HepG2 (cell line): ENCODE measurements around the gene PRKAR2B. TPM values are rescaled to one million over a fixed set of nuclear protein-coding genes. Genes with fewer than 3 reads are reported as not detected.

Experiments used
- ATAC-seq: fragments of 200-7000 bp; cut with Tn5 transposase; 3 replicates; pipeline ENCODE4 v1.9.1; 2020; ENCODE audit warnings: mild to moderate bottlenecking, moderate library complexity
- BruUV-seq: library from RNA; stranded (reverse); fragments of 400-500 nt; replicated peaks from 2 replicates; lab custom pipeline; 2021; lab: Mats Ljungman, UMichigan
- CTCF ChIA-PET: fragments of 300-600 bp; formaldehyde crosslinking; extraction: SDS; loops from one replicate; lab custom pipeline; 2021; ENCODE audit warnings: low total read pairs, inconsistent platforms, low intra/inter-chr PET ratio; lab: Yijun Ruan, JAX
- POLR2A ChIA-PET: fragments of 350-600 bp; sonication (Branson Sonifier 250); formaldehyde crosslinking; loops from one replicate; lab custom pipeline; 2020; ENCODE audit warnings: antibody characterized with exemption, inconsistent platforms; lab: Yijun Ruan, JAX
- DNase-seq: peaks from one replicate; pipeline ENCODE4 v3.0.0-alpha.2; 2015; ENCODE audit warnings: low spot score
- FAIRE-seq: peaks from 3 replicates; lab custom pipeline; 2011; peaks lifted over from hg19 to GRCh38; lab: Jason Lieb, UNC
- H2AFZ ChIP-seq: one replicate; pipeline ENCODE4 v1.6.1; 2011; ENCODE audit warnings: low read length, inconsistent platforms
- H3K27ac ChIP-seq: fragments of 300-600 bp; 3 replicates; pipeline ENCODE4 v1.8.0; 2011; ENCODE audit warnings: mixed run types, mild to moderate bottlenecking, mixed read lengths, low read length, inconsistent platforms; ENCODE audit not compliant: insufficient read depth; ENCODE audit errors: extremely low read length
- H3K27me3 ChIP-seq, 2 experiments: fragments of 200-600 bp in 1 of 2; 2 replicates in 1 of 2; 3 replicates in 1 of 2; pipeline versions ENCODE4 v1.6.0 to v1.8.0; 2011; ENCODE audit warnings: low read length in 2 of 2, mild to moderate bottlenecking in 2 of 2, moderate library complexity in 2 of 2, inconsistent platforms in 1 of 2; ENCODE audit not compliant: insufficient read depth in 2 of 2, control insufficient read depth in 1 of 2
- H3K36me3 ChIP-seq, 2 experiments: fragments of 200-600 bp in 1 of 2; replicated peaks in 1 of 2; 2 replicates in 1 of 2; 3 replicates in 1 of 2; pipeline versions ENCODE4 v1.5.1 to v1.8.0; 2011; ENCODE audit warnings: low read length in 2 of 2, inconsistent platforms in 1 of 2; ENCODE audit not compliant: insufficient read depth in 2 of 2, control insufficient read depth in 1 of 2
- H3K4me1 ChIP-seq: 2 replicates; pipeline ENCODE4 v1.5.1; 2012; ENCODE audit warnings: low read length, inconsistent platforms; ENCODE audit not compliant: insufficient read depth
- H3K4me2 ChIP-seq: 2 replicates; pipeline ENCODE4 v1.6.0; 2011; ENCODE audit warnings: low read depth, low read length, inconsistent platforms
- H3K4me3 ChIP-seq, 3 experiments: fragments of 200-600 bp in 1 of 3; sonication (generic), shearing (Covaris generic) in 1 of 3; replicated peaks in 1 of 3; 2 replicates each; pipeline ENCODE4 v1.5.1; 2011 to 2016; ENCODE audit warnings: low read length in 3 of 3, inconsistent platforms in 2 of 3, low read depth in 2 of 3, mild to moderate bottlenecking in 2 of 3, control low read depth in 1 of 3, mixed read lengths in 1 of 3; ENCODE audit not compliant: insufficient read depth in 1 of 3
- H3K79me2 ChIP-seq: one replicate; pipeline ENCODE4 v1.6.1; 2011; ENCODE audit warnings: low read length, inconsistent platforms; ENCODE audit not compliant: insufficient read depth
- H3K9ac ChIP-seq: 2 replicates; pipeline ENCODE4 v1.6.0; 2011; ENCODE audit warnings: mild to moderate bottlenecking, low read depth, low read length, inconsistent platforms; ENCODE audit not compliant: insufficient read depth
- H3K9me3 ChIP-seq: 2 replicates; pipeline ENCODE4 v1.5.1; 2012; ENCODE audit warnings: mild to moderate bottlenecking, low read length
- H4K20me1 ChIP-seq: 2 replicates; pipeline ENCODE4 v1.6.0; 2011; ENCODE audit warnings: inconsistent platforms, mild to moderate bottlenecking, low read length, moderate library complexity; ENCODE audit not compliant: insufficient read depth
- ATAD3A ChIP-seq: sonication (generic); formaldehyde crosslinking; IDR thresholded peaks from 2 replicates; pipeline ENCODE4 v1.4.0; 2020; ENCODE audit warnings: missing genetic modification reagents
- ATF1 ChIP-seq: IDR thresholded peaks from 2 replicates; pipeline ENCODE4 v1.6.1; 2016; ENCODE audit warnings: mild to moderate bottlenecking, control low read depth
- ATF4 ChIP-seq, 2 experiments: fragments of 450-650 bp in 1 of 2; sonication (generic) in 1 of 2; formaldehyde crosslinking; IDR thresholded peaks; 2 replicates each; pipeline versions ENCODE4 v1.5.0 to v1.8.0; 2020 to 2022; ENCODE audit warnings: mild to moderate bottlenecking in 1 of 2, missing genetic modification reagents in 1 of 2
- GPBP1L1 ChIP-seq: sonication (generic); formaldehyde crosslinking; IDR thresholded peaks from 2 replicates; pipeline ENCODE4 v1.5.0; 2020; ENCODE audit warnings: mild to moderate bottlenecking, missing genetic modification reagents
- IKZF1 ChIP-seq: fragments of 450-650 bp; IDR thresholded peaks from 2 replicates; pipeline ENCODE4 v1.7.1; 2016
- KLF13 ChIP-seq: sonication (generic); formaldehyde crosslinking; IDR thresholded peaks from 2 replicates; pipeline ENCODE4 v1.4.0; 2020; ENCODE audit warnings: mild to moderate bottlenecking, missing genetic modification reagents
- MTERF4 ChIP-seq: sonication (generic); formaldehyde crosslinking; IDR thresholded peaks from 2 replicates; pipeline ENCODE4 v1.8.0; 2023; ENCODE audit warnings: mild to moderate bottlenecking, missing genetic modification reagents
- PHF8 ChIP-seq: sonication (generic); formaldehyde crosslinking; IDR thresholded peaks from 2 replicates; pipeline ENCODE4 v1.5.0; 2020; ENCODE audit warnings: missing genetic modification reagents
- ZGPAT ChIP-seq: IDR thresholded peaks from 2 replicates; pipeline ENCODE4 v1.6.1; 2016; ENCODE audit warnings: mild to moderate bottlenecking
- ZNF256 ChIP-seq: sonication (generic); formaldehyde crosslinking; conservative IDR thresholded peaks from 2 replicates; pipeline ENCODE4 v1.4.0; 2020; ENCODE audit warnings: missing genetic modification reagents
- ZNF292 ChIP-seq: sonication (generic); formaldehyde crosslinking; IDR thresholded peaks from 2 replicates; pipeline ENCODE4 v1.8.1; 2022; ENCODE audit warnings: mild to moderate bottlenecking, low read depth, missing genetic modification reagents, borderline replicate concordance
- ZNF607 ChIP-seq: sonication (generic); formaldehyde crosslinking; IDR thresholded peaks from 2 replicates; pipeline ENCODE4 v1.5.1; 2020; ENCODE audit warnings: missing genetic modification reagents, mild to moderate bottlenecking, borderline replicate concordance
- ZNF619 ChIP-seq: sonication (generic); formaldehyde crosslinking; IDR thresholded peaks from 2 replicates; pipeline ENCODE4 v1.4.0; 2020; ENCODE audit warnings: mild to moderate bottlenecking, missing genetic modification reagents
- ZNF660 ChIP-seq: sonication (generic); formaldehyde crosslinking; IDR thresholded peaks from 2 replicates; pipeline ENCODE4 v1.5.1; 2020; ENCODE audit warnings: mild to moderate bottlenecking, low read depth, missing genetic modification reagents, borderline replicate concordance
- ZNF670 ChIP-seq: sonication (generic); formaldehyde crosslinking; IDR thresholded peaks from 2 replicates; pipeline ENCODE4 v1.8.0; 2022; ENCODE audit warnings: mild to moderate bottlenecking, missing genetic modification reagents, borderline replicate concordance
- ZNF710 ChIP-seq: sonication (generic); formaldehyde crosslinking; IDR thresholded peaks from 2 replicates; pipeline ENCODE4 v1.5.0; 2020; ENCODE audit warnings: mild to moderate bottlenecking, missing genetic modification reagents, borderline replicate concordance
- ZNF792 ChIP-seq: IDR thresholded peaks from 2 replicates; pipeline ENCODE4 v1.6.1; 2016
- ZSCAN20 ChIP-seq: sonication (generic); formaldehyde crosslinking; IDR thresholded peaks from 2 replicates; pipeline ENCODE4 v1.4.0; 2020; ENCODE audit warnings: missing genetic modification reagents, mild to moderate bottlenecking, borderline replicate concordance
- ZSCAN31 ChIP-seq: sonication (generic); formaldehyde crosslinking; IDR thresholded peaks from 2 replicates; pipeline ENCODE4 v1.5.0; 2020; ENCODE audit warnings: low read depth, mild to moderate bottlenecking, missing genetic modification reagents
- WGBS: methylation state at CpG from one replicate; pipeline ENCODE4 v1.1.6; 2017; ENCODE audit warnings: low lambda C conversion rate; 5-methylcytosine and 5-hydroxymethylcytosine counted together
- in situ Hi-C: cut with HindIII; loops from 2 replicates; pipeline ENCODE4 v1.10.0; 2017; ENCODE audit warnings: low pct_unique_long_range_greater_than_20kb; ENCODE audit not compliant: extremely low pct_ligation_motif_present
- intact Hi-C: fragments of 100-400 bp; cut with micrococcal nuclease; formaldehyde crosslinking; loops from one replicate; pipeline ENCODE4 v1.10.0; 2022; ENCODE audit not compliant: unreplicated experiment
- polyA plus RNA-seq, 8 experiments: library from polyadenylated mRNA; depleted of rRNA in 3 of 8; stranded (reverse) in 7 of 8; unstranded in 1 of 8; fragments of >200 nt; fragmentation: Illumina TruSeq in 4 of 8; extraction: Trizol in 4 of 8; gene quantifications; 2 replicates each; pipeline versions ENCODE4 v1.2.1 to v1.2.3, GENCODE V29; 2011 to 2016; ENCODE audit warnings: low read depth in 4 of 8, missing spikeins in 1 of 8, mixed read lengths in 1 of 8; ENCODE audit not compliant: insufficient read depth in 1 of 8
- total RNA-seq, 5 experiments: library from RNA; depleted of rRNA; stranded (reverse); fragments of >200 nt; fragmentation: Illumina TruSeq; extraction: Trizol; gene quantifications; 2 replicates each; pipeline ENCODE4 v1.2.3, GENCODE V29; 2016; ENCODE audit warnings: low read depth in 1 of 5

The PRKAR2B gene
- total and polyA plus RNA-seq, 2 of the 13 experiments (the other 11 are each of a cell fraction or from before 2014, with no cell fraction given) = not detected

GRCh38 chr7:107209565-107209964 lies 165.1 kb downstream of the PRKAR2B start (continued):
- no peak for TF ChIP-seq PHF8
- no peak for TF ChIP-seq ZNF792 (CRISPR knock-in tag)
- TF ChIP-seq ATF1 (CRISPR knock-in tag) = no peak
- no peak for TF ChIP-seq ZNF607 (CRISPR knock-in tag)
- TF ChIP-seq ZSCAN20 (CRISPR knock-in tag) = no peak
- TF ChIP-seq ATAD3A (CRISPR knock-in tag) = no peak
- no peak for TF ChIP-seq ZNF660
- TF ChIP-seq ZNF619 (CRISPR knock-in tag) = no peak
- TF ChIP-seq ATF4 (CRISPR knock-in tag; IDR thresholded peaks at IDR 0.05) = no peak
- TF ChIP-seq GPBP1L1 (CRISPR knock-in tag) = no peak

- ChIA-PET POLR2A (no interaction called here), CTCF (no interaction called here)
- Histone ChIP-seq H3K4me3 (no peak overlapping the region), H3K79me2 (no peaks in the 10 kb centered on the region), H3K9ac (no peak overlapping the region), H4K20me1 (no peaks in the 10 kb centered on the region), H3K27me3 (no peaks in the 10 kb centered on the region), H3K4me2 (no peak overlapping the region), H3K27ac (no peak overlapping the region), H2AFZ (no peak overlapping the region), H3K4me1 (no peaks in the 10 kb centered on the region), H3K36me3 (peaks cover 6 to 32% of the 10 kb centered on the region in 2 experiments), H3K9me3 (no peaks in the 10 kb centered on the region)
- ATAC-seq (no peak; the same call in 2 of the 3 replicates), DNase-seq (no peak), FAIRE-seq (no peak)
- WGBS = 100% methylated on average over 4 of the region's 4 CpGs
- in situ Hi-C loops (loop anchor here (25.0 kb wide), 2 partner anchors 502 to 677 kb away; partner anchors contain the start of gene DLD), intact Hi-C loops (no loop called here)
- BruUV-seq = no TSS peak
- TF ChIP-seq ZNF292 (CRISPR knock-in tag) (no peak), MTERF4 (no peak), ZSCAN31 (CRISPR knock-in tag) (no peak), ZNF710 (CRISPR knock-in tag) (no peak), IKZF1 (no peak), ZNF670 (CRISPR knock-in tag) (no peak), ZGPAT (CRISPR knock-in tag) (no peak), KLF13 (CRISPR knock-in tag) (no peak), ZNF256 (no peak)
Measured at GRCh38 chr7:107210400-107210799, 165.9 kb downstream of the PRKAR2B start.
